Mucosa of descending colon (tissue), 3 donors: ENCODE data around the gene FBXO27. TPM values are rescaled to one million over a fixed set of nuclear protein-coding genes. Genes with fewer than 3 reads are reported as not detected.
"Not testable (repeated sequence)": the region's sequence is repeated elsewhere in the genome, so short reads cannot be mapped to it uniquely, and the experiment has no call there.

ENCODE experiments used
- ATAC-seq: fragments of 200-7000 bp; cut with Tn5 transposase; one replicate; pipeline ENCODE4 v1.9.1; 2020; ENCODE audit warnings: mild to moderate bottlenecking, moderate library complexity
- DNase-seq, 3 donors: peaks; one replicate each; pipeline ENCODE4 v3.0.0-alpha.2; 2020
- H3K36me3 ChIP-seq: fragments of 200-600 bp; one replicate; pipeline ENCODE4 v1.8.0; 2021; ENCODE audit warnings: low read depth, mild to moderate bottlenecking
- H3K4me1 ChIP-seq: fragments of 200-600 bp; one replicate; pipeline ENCODE4 v1.8.0; 2021; ENCODE audit warnings: low read depth, mild to moderate bottlenecking
- H3K4me3 ChIP-seq: fragments of 200-600 bp; one replicate; pipeline ENCODE4 v1.8.0; 2021; ENCODE audit warnings: mild to moderate bottlenecking
- H3K9me3 ChIP-seq: fragments of 200-600 bp; one replicate; pipeline ENCODE4 v1.8.0; 2021; ENCODE audit warnings: mild to moderate bottlenecking
- intact Hi-C, 2 donors: fragments of 100-400 bp; cut with DNase I in 1 of 2; cut with micrococcal nuclease in 1 of 2; formaldehyde crosslinking; loops; one replicate each; pipeline versions ENCODE4 v1.11.0 to v1.11.1; 2022; cut with DNase I, micrococcal nuclease
- total RNA-seq, 3 donors: library from RNA; stranded (reverse); fragmentation: NEBNext Ultra II Directional in 2 of 3; extraction: Animal tissue kit (Norgen Biotek cat#: 25700) in 2 of 3; gene quantifications; one replicate each; pipeline versions ENCODE4 v1.2.1 to v1.2.4, GENCODE V29; 2021 to 2023
- TF ChIP-seq, protein P1 (sequence below): fragments of 200-600 bp; IDR thresholded peaks from one replicate; pipeline ENCODE4 v1.8.0; 2022; ENCODE audit warnings: antibody characterized with exemption, mild to moderate bottlenecking
- donor health status: DM: no; HTN: no; CAD: no; lungs with moderate emphysema.
- donor health status: DM: no; HTN: no; CAD: no.
- donor health status: DM: no; HTN: yes; CAD: no.

FBXO27 gene
- total RNA-seq, 3 donors from 2014 or later: 0.63 to 10.2 (median 1.5) TPM

DNA sequence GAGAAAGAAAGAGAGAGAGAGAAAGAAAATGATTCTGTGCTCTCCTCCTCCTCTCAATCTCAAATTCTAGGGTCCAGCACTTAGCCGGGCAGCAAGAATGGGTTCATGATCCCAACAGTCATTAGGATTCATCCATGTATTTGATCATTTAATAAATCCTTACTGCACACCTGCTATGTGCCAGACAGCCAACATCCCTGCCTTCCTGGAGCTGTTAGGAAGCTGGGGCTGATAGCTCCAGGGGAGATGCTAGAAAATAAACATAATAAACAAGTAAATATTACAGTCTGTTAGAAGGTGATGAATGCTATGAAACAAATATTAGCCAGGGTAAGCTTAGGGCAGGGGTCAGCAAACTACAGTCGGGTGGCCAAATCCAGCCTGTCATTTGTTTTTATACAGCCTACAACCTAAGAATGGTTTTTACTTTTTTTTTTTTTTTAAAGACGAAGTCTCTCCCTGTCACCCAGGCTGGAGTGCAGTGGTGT, 41.9 kb upstream of the FBXO27 start:
- no peaks in the 10 kb centered on the region for H3K4me1 ChIP-seq
- DNase-seq (no peak), ATAC-seq (no peak)
- no peaks in the 10 kb centered on the region for H3K36me3 ChIP-seq
- TF ChIP-seq, protein P1, sequence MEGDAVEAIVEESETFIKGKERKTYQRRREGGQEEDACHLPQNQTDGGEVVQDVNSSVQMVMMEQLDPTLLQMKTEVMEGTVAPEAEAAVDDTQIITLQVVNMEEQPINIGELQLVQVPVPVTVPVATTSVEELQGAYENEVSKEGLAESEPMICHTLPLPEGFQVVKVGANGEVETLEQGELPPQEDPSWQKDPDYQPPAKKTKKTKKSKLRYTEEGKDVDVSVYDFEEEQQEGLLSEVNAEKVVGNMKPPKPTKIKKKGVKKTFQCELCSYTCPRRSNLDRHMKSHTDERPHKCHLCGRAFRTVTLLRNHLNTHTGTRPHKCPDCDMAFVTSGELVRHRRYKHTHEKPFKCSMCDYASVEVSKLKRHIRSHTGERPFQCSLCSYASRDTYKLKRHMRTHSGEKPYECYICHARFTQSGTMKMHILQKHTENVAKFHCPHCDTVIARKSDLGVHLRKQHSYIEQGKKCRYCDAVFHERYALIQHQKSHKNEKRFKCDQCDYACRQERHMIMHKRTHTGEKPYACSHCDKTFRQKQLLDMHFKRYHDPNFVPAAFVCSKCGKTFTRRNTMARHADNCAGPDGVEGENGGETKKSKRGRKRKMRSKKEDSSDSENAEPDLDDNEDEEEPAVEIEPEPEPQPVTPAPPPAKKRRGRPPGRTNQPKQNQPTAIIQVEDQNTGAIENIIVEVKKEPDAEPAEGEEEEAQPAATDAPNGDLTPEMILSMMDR: no peak
- intact Hi-C loops: no loop called here
- no peaks in the 10 kb centered on the region for H3K9me3 ChIP-seq
- no peak overlapping the region for H3K4me3 ChIP-seq

DNA sequence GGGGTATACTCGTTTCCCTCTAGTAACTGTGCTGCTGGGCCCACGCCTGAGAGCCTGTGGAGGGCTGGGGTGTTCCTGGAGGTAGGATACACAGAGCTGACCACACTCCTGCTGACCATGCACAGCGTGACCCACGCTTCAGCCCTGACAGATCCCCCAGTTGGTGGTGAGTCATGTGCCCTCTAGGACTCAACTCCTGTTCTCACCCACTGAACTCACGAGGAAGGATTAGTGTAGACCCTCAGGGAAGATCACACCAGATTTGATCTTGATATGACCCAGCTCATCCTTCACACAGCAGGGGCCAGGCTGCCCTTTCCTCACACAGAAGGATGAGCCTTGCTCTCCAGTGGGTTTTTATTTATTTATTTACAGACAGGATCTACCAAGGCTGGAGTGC, 38.5 kb upstream of the FBXO27 start:
- TF ChIP-seq, protein P1: no peak
- ATAC-seq: no peak
- intact Hi-C loops: no loop called here

DNA sequence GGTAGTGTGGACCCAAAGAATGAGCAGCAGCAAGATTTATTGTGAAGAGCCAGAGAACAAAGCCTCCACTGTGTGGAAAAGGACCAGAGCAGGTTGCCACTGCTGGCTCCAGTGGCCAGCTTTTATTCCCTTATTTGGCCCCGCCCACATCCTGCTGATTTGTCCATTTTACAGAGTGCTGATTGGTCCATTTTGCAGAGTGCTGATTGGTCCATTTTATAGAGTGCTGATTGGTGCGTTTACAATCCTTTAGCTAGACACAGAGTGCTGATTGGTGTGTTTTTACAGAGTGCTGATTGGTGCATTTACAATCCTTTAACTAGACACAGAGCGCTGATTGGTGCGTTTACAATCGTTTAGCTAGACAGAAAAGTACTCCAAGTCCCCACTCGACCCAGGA, 35.9 kb upstream of the FBXO27 start:
- not testable (repeated sequence) for ATAC-seq

More for the DNA sequence above, 38.5 kb upstream of the FBXO27 start:
- Histone ChIP-seq H3K36me3 (no peaks in the 10 kb centered on the region), H3K9me3 (no peaks in the 10 kb centered on the region), H3K4me3 (no peak overlapping the region), H3K4me1 (no peaks in the 10 kb centered on the region)
- no peak for DNase-seq

DNA sequence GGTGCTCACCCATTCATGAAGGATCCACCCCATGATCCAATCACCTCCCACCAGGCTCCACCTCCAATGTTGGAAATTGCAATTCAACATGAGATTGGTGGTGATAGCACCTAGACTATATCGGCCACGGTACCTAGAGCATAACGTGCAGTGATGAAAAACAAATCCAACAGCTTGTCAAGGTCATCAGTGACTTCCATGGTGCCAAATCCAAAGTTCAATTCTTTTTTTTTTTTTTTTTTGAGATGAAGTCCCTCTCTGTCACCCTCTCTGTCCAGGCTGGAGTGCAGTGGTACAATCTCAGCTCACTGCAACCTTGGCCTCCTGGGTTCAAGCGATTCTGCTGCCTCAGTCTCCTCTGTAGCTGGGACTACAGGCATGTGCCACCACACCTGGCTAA, 34.8 kb upstream of the FBXO27 start:
- H3K4me3 ChIP-seq: no peak overlapping the region
- ATAC-seq (no peak), DNase-seq (no peak)
- no peaks in the 10 kb centered on the region for H3K4me1 ChIP-seq
- no peaks in the 10 kb centered on the region for H3K36me3 ChIP-seq
- H3K9me3 ChIP-seq: no peaks in the 10 kb centered on the region
- intact Hi-C loops: no loop called here
- TF ChIP-seq, protein P1: no peak

More for the DNA sequence above, 35.9 kb upstream of the FBXO27 start:
- H3K4me3 ChIP-seq, DNase-seq, H3K9me3 ChIP-seq, H3K4me1 ChIP-seq, intact Hi-C loops, H3K36me3 ChIP-seq: not testable (repeated sequence)

DNA sequence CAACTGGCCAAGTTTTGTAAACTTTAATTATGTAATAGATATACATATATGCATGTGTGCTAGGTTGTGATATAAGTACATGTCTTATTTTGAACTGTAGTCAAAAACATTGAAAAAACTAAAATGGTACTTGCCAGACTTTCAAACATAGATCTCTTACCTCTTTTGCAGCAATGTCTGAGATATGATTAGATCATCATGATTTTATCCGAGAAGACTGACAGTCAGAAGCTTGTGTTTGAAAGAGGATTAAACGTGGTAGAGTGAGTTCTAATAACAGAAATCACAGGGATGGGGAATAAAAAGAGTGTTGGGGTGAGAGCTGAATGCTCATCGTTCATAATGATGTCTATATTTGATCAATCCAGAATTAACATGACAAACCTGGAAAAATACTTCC, 33.6 kb upstream of the FBXO27 start:
- intact Hi-C loops: no loop called here
- no peak overlapping the region for H3K4me3 ChIP-seq

DNA sequence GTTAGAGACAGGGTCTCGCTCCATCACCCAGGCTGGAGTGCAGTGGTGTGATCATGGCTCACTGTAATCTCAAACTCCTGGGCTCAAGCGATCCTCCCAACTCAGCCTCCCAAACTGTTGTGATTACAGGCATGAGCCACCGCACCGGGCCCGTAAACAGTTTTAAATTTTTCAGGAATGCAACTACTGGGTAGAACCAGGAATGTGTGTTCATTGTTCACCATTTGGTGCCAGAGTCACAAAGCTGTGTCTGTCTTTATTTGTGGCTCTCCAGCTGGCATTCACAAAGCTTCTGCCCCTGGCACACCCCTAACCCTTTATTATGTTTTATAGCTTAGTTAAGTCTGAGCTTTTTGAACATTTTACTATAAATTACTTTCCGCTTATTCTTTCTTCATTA, 32.1 kb upstream of the FBXO27 start:
- H3K4me3 ChIP-seq: no peak overlapping the region
- no peaks in the 10 kb centered on the region for H3K4me1 ChIP-seq
- no peaks in the 10 kb centered on the region for H3K9me3 ChIP-seq
- H3K36me3 ChIP-seq: no peaks in the 10 kb centered on the region
- intact Hi-C loops: no loop called here
- DNase-seq (no peak), ATAC-seq (no peak)
- TF ChIP-seq, protein P1: no peak

More for the DNA sequence above, 33.6 kb upstream of the FBXO27 start:
- DNase-seq (no peak), ATAC-seq (no peak)
- Histone ChIP-seq H3K9me3 (no peaks in the 10 kb centered on the region), H3K4me1 (no peaks in the 10 kb centered on the region), H3K36me3 (no peaks in the 10 kb centered on the region)
- TF ChIP-seq, protein P1: no peak
